SU-DHL-6 (cell line): ENCODE data around the gene TXNRD2.

Source experiments
- H2AFZ ChIP-seq: fragments of 200-600 bp; sonication (generic); 2 replicates; pipeline ENCODE4 v1.6.1; 2014; ENCODE audit warnings: low read depth, mild to moderate bottlenecking, moderate library complexity, mixed read lengths, antibody characterized with exemption, low read length; ENCODE audit not compliant: severe bottlenecking
- H3F3A ChIP-seq: fragments of 200-600 bp; shearing (Covaris generic); 2 replicates; pipeline ENCODE4 v1.6.0; 2016; ENCODE audit warnings: antibody characterized with exemption, mild to moderate bottlenecking; ENCODE audit not compliant: insufficient read depth
- H3K27ac ChIP-seq: fragments of 200-600 bp; sonication (generic); 2 replicates; pipeline ENCODE4 v1.5.1; 2016; ENCODE audit warnings: low read depth, mild to moderate bottlenecking, low read length, moderate library complexity, mixed read lengths
- H3K27me3 ChIP-seq: fragments of 200-600 bp; sonication (generic), shearing (Covaris generic); 2 replicates; pipeline ENCODE4 v1.6.0; 2014; ENCODE audit warnings: mild to moderate bottlenecking, low read length
- H3K36me3 ChIP-seq: fragments of 200-600 bp; sonication (generic); 2 replicates; pipeline ENCODE4 v1.6.1; 2014; ENCODE audit warnings: mild to moderate bottlenecking, low read length, mixed read lengths
- H3K4me2 ChIP-seq: fragments of 300-600, 200-600 bp; shearing (Covaris generic), sonication (generic); 2 replicates; pipeline ENCODE4 v1.6.0; 2014; ENCODE audit warnings: low read length, low read depth, mild to moderate bottlenecking; ENCODE audit not compliant: poor library complexity, severe bottlenecking
- H3K4me3 ChIP-seq: fragments of 200-600 bp; sonication (generic); 2 replicates; pipeline ENCODE4 v1.5.1; 2014; ENCODE audit warnings: antibody characterized with exemption, low read length, mild to moderate bottlenecking, mixed read lengths; ENCODE audit not compliant: insufficient read depth, poor library complexity, severe bottlenecking
- H3K79me2 ChIP-seq: fragments of 200-600 bp; sonication (generic); 2 replicates; pipeline ENCODE4 v1.6.1; 2014; ENCODE audit warnings: mild to moderate bottlenecking, low read length, moderate library complexity; ENCODE audit not compliant: insufficient read depth
- H3K9ac ChIP-seq: fragments of 200-600 bp; sonication (generic); 2 replicates; pipeline ENCODE4 v1.7.0; 2014; ENCODE audit warnings: mild to moderate bottlenecking, low read length
- H3K9me2 ChIP-seq: fragments of 200-600 bp; sonication (generic); replicated peaks from 2 replicates; pipeline ENCODE4 v1.6.1; 2014; ENCODE audit warnings: low read length; ENCODE audit not compliant: insufficient read depth
- H3K9me3 ChIP-seq: fragments of 200-600 bp; sonication (generic); 2 replicates; pipeline ENCODE4 v1.6.1; 2014; ENCODE audit warnings: low read length, mixed read lengths; ENCODE audit not compliant: insufficient read depth
- H4K20me1 ChIP-seq: fragments of 200-600 bp; sonication (generic); 2 replicates; pipeline ENCODE4 v1.6.1; 2014; ENCODE audit warnings: low read depth, mild to moderate bottlenecking, antibody characterized with exemption, low read length, moderate library complexity, mixed read lengths
- EZH2phosphoT487 ChIP-seq: fragments of 200-600 bp; sonication (generic), shearing (Covaris generic); conservative IDR thresholded peaks from 2 replicates; pipeline ENCODE4 v1.6.1; 2018; ENCODE audit warnings: mild to moderate bottlenecking, antibody characterized with exemption, low read length, moderate library complexity, mixed read lengths
- TF ChIP-seq, protein P1 (sequence below): fragments of 200-600 bp; sonication (generic); IDR thresholded peaks from one replicate; pipeline ENCODE4 v1.5.1; 2017; ENCODE audit warnings: antibody characterized with exemption, mild to moderate bottlenecking, low read length, moderate library complexity; ENCODE audit not compliant: insufficient read depth, poor library complexity, severe bottlenecking

Gene TXNRD2

GRCh38 chr22:19886605-19887255 is 54.9 kb downstream of the TXNRD2 start:
- Histone ChIP-seq H4K20me1 (no peaks in the 10 kb centered on the region), H3K36me3 (no peaks in the 10 kb centered on the region), H3K4me2 (peak overlapping the region; percentile 19), H2AFZ (peak overlapping the region; percentile 37), H3K9me2 (no peaks in the 10 kb centered on the region), H3K9me3 (no peaks in the 10 kb centered on the region), H3K9ac (peak overlapping the region; percentile 30; the same call in 1 of the 2 replicates), H3K4me3 (no peak overlapping the region), H3F3A (peaks cover 2% of the 10 kb centered on the region; the same call in 1 of the 2 replicates), H3K27me3 (no peaks in the 10 kb centered on the region), H3K79me2 (no peaks in the 10 kb centered on the region), H3K27ac (peak overlapping the region; percentile 40)
- TF ChIP-seq, protein P1, sequence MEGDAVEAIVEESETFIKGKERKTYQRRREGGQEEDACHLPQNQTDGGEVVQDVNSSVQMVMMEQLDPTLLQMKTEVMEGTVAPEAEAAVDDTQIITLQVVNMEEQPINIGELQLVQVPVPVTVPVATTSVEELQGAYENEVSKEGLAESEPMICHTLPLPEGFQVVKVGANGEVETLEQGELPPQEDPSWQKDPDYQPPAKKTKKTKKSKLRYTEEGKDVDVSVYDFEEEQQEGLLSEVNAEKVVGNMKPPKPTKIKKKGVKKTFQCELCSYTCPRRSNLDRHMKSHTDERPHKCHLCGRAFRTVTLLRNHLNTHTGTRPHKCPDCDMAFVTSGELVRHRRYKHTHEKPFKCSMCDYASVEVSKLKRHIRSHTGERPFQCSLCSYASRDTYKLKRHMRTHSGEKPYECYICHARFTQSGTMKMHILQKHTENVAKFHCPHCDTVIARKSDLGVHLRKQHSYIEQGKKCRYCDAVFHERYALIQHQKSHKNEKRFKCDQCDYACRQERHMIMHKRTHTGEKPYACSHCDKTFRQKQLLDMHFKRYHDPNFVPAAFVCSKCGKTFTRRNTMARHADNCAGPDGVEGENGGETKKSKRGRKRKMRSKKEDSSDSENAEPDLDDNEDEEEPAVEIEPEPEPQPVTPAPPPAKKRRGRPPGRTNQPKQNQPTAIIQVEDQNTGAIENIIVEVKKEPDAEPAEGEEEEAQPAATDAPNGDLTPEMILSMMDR = no peak
- TF ChIP-seq EZH2phosphoT487 = no peak

- Histone ChIP-seq H3K4me3 (no peak overlapping the region), H3K79me2 (no peaks in the 10 kb centered on the region), H4K20me1 (no peaks in the 10 kb centered on the region), H3K27me3 (no peaks in the 10 kb centered on the region), H3F3A (no peaks in the 10 kb centered on the region), H2AFZ (no peak overlapping the region), H3K27ac (peak overlapping the region; percentile 40; the same call in 1 of the 2 replicates), H3K9me2 (no peaks in the 10 kb centered on the region), H3K9ac (peak overlapping the region; percentile 30; the same call in 1 of the 2 replicates), H3K9me3 (no peaks in the 10 kb centered on the region), H3K36me3 (no peaks in the 10 kb centered on the region), H3K4me2 (no peak overlapping the region)
- TF ChIP-seq, protein P1 = no peak
- no peak for TF ChIP-seq EZH2phosphoT487
Observed at GRCh38 chr22:19885841-19886592, 55.6 kb downstream of the TXNRD2 start.

- Histone ChIP-seq H3K36me3 (no peaks in the 10 kb centered on the region), H3F3A (no peaks in the 10 kb centered on the region), H4K20me1 (no peaks in the 10 kb centered on the region), H3K79me2 (no peaks in the 10 kb centered on the region), H3K9me2 (no peaks in the 10 kb centered on the region), H3K9ac (no peak overlapping the region), H3K9me3 (no peaks in the 10 kb centered on the region), H2AFZ (no peak overlapping the region), H3K27ac (no peak overlapping the region), H3K4me2 (no peak overlapping the region), H3K27me3 (no peaks in the 10 kb centered on the region), H3K4me3 (no peak overlapping the region)
- TF ChIP-seq, protein P1 = no peak
- TF ChIP-seq EZH2phosphoT487 = no peak
Observed at GRCh38 chr22:19884954-19885751, 56.5 kb downstream of the TXNRD2 start.
